GM12891 (cell line): ENCODE results near the gene CDC42EP3.

Source experiments
- PAX5 ChIP-seq: IDR thresholded peaks from 2 replicates; pipeline ENCODE4 v1.6.1; 2011; ENCODE audit warnings: low read length, moderate library complexity, mild to moderate bottlenecking; ENCODE audit not compliant: insufficient read depth, severe bottlenecking
- POLR2A ChIP-seq: IDR thresholded peaks from 2 replicates; pipeline ENCODE4 v1.6.1; 2011; ENCODE audit warnings: low read depth, low read length, control low read depth
- POLR2AphosphoS5 ChIP-seq: IDR thresholded peaks from 2 replicates; pipeline ENCODE4 v1.6.1; 2011; ENCODE audit warnings: low read depth, low read length, control low read depth
- SPI1 ChIP-seq: IDR thresholded peaks from 2 replicates; pipeline ENCODE4 v1.6.1; 2011; ENCODE audit warnings: low read depth, low read length, control low read depth
- TAF1 ChIP-seq: IDR thresholded peaks from 2 replicates; pipeline ENCODE4 v1.6.1; 2011; ENCODE audit warnings: low read depth, low read length, control low read depth

DNA sequence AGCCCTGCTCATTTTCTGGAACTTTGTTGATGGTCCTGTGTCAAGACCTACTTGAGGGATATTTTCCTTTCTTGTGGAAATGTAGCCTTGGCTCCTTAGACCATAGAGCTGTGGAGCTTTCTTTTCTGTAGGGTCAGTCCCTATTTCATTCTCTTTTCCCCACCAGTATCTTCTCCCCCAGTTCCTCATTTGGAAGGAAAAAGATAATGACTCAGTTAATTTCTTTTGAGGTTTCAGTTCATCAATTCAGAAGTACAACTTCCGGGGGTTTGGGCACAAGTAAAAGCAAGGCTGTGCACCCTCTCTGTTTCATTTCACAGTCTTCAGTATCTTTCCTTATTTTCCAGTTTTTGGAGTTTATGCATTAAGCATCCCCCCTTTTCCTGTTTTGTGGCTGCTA, 70.7 kb downstream of the CDC42EP3 start:
- no peak for TF ChIP-seq POLR2A
- TF ChIP-seq POLR2AphosphoS5, result no peak
- TF ChIP-seq TAF1, result no peak
- TF ChIP-seq PAX5, result no peak
- peak; percentile 97 for TF ChIP-seq SPI1
